Measurements from ENCODE around the gene APP.

APP gene

DNA sequence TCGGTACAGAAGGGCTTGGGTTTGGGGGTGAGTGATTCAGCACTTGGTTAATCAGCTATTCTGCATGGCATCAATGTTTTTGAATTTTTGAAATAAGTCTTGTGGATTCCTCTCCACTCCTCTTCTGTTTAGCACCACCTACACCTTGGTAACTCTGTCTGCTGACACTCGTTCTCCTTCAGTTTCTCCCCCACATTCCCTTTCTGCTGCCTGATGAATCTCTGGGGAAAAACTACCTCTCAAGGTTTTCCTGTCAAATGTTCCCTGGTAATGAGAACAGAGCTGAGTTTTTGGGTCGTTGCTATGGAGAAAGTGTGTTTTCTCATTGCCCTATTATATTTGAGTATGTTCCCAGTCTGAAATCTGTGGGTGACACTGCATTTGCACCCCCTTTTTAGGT is 327.6 kb downstream of the APP start:
- Histone ChIP-seq H3K9me2 (replicated peaks; ENCODE audit: control insufficient read depth, low read length) (no peaks in the 10 kb centered on the region), H3K9me3 (ENCODE audit: control insufficient read depth, insufficient read depth, low read length) (peaks cover 5% of the 10 kb centered on the region; the same call in 1 of the 2 replicates), H3K4me2 (ENCODE audit: low read length) (no peak overlapping the region), H4K20me1 (ENCODE audit: control insufficient read depth, insufficient read depth, low read depth, low read length) (no peaks in the 10 kb centered on the region), H3F3A (ENCODE audit: control insufficient read depth, insufficient read depth) (no peaks in the 10 kb centered on the region), H3K79me2 (ENCODE audit: control insufficient read depth, low read length) (no peaks in the 10 kb centered on the region), H3K27ac (ENCODE audit: low read depth, low read length) (no peak overlapping the region), H3K36me3 (ENCODE audit: control insufficient read depth, low read length) (no peaks in the 10 kb centered on the region), H3K4me1 (ENCODE audit: control insufficient read depth, low read length) (no peaks in the 10 kb centered on the region), H3K4me3 (ENCODE audit: low read length) (no peak overlapping the region), H3K27me3 (ENCODE audit: control insufficient read depth, low read length) (no peaks in the 10 kb centered on the region)
- TF ChIP-seq EZH2phosphoT487 (IDR thresholded peaks at IDR 0.05; ENCODE audit: borderline replicate concordance, low read length) = no peak
- TF ChIP-seq, protein P1, sequence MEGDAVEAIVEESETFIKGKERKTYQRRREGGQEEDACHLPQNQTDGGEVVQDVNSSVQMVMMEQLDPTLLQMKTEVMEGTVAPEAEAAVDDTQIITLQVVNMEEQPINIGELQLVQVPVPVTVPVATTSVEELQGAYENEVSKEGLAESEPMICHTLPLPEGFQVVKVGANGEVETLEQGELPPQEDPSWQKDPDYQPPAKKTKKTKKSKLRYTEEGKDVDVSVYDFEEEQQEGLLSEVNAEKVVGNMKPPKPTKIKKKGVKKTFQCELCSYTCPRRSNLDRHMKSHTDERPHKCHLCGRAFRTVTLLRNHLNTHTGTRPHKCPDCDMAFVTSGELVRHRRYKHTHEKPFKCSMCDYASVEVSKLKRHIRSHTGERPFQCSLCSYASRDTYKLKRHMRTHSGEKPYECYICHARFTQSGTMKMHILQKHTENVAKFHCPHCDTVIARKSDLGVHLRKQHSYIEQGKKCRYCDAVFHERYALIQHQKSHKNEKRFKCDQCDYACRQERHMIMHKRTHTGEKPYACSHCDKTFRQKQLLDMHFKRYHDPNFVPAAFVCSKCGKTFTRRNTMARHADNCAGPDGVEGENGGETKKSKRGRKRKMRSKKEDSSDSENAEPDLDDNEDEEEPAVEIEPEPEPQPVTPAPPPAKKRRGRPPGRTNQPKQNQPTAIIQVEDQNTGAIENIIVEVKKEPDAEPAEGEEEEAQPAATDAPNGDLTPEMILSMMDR (IDR thresholded peaks at IDR 0.05; ENCODE audit: low read depth, low read length, poor library complexity, severe bottlenecking) = no peak

DNA sequence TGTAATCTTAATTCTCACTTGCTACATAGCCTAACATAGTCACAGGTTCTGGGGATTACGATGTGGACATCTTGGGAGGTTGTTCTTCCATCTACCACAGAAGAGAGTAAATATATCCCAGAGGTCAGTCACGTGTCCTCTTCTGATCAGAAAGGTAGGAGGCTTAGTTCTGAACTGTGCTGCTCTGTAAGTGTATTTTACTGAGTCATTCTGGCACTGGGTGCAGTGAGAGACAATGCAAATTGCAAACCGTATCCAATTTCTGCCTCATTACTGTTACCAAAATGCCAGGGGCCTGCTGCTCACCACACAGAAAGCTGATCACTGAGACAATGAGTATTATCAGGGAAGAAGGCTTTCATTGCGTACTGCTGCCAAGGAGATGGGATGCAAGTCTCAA is 331.8 kb downstream of the APP start:
- Histone ChIP-seq H3K27ac (ENCODE audit: low read depth, low read length) (no peak overlapping the region), H3K36me3 (ENCODE audit: control insufficient read depth, low read length) (no peaks in the 10 kb centered on the region), H3K9me3 (ENCODE audit: control insufficient read depth, insufficient read depth, low read length) (peaks cover 5% of the 10 kb centered on the region; the same call in 1 of the 2 replicates), H3K4me3 (ENCODE audit: low read length) (no peak overlapping the region), H3K9me2 (replicated peaks; ENCODE audit: control insufficient read depth, low read length) (no peaks in the 10 kb centered on the region), H3F3A (ENCODE audit: control insufficient read depth, insufficient read depth) (no peaks in the 10 kb centered on the region), H3K79me2 (ENCODE audit: control insufficient read depth, low read length) (no peaks in the 10 kb centered on the region), H4K20me1 (ENCODE audit: control insufficient read depth, insufficient read depth, low read depth, low read length) (no peaks in the 10 kb centered on the region), H3K4me2 (ENCODE audit: low read length) (no peak overlapping the region), H3K4me1 (ENCODE audit: control insufficient read depth, low read length) (no peaks in the 10 kb centered on the region), H3K27me3 (ENCODE audit: control insufficient read depth, low read length) (no peaks in the 10 kb centered on the region)
- TF ChIP-seq EZH2phosphoT487 (IDR thresholded peaks at IDR 0.05; ENCODE audit: borderline replicate concordance, low read length) = no peak
- TF ChIP-seq, protein P1 (IDR thresholded peaks at IDR 0.05; ENCODE audit: low read depth, low read length, poor library complexity, severe bottlenecking) = no peak

DNA sequence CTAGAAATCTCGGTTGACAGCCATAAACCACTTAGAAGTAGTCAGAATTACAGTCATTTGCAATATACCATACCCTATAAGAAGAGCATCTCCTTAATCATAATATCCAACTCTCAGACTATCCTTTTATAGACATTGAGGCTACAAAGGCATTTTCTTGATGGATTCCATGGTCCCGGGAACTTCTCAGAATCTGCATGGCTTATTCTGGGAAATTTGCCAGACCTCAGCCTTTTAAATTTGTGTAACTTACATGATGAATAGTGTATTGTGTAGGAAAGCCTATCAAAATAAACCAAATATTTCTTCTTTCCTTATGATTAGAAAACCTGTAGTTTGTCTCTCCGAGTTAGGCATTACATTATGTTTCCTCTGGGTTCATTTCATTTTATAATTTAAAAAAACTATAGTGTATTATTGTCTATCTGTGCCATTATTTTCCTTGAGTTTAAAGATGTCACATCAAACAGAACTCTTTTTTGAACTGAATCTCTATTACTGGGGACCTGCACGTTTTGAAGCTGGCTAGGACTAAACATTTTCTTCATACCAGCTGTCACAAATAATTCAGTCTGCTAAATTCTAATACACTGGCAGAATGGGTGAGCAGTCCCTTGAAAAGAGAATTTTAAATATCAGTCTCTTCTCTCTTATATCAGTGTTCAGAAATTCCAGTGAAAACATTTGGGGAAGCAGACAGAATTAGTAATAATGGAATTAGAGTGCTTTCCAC is 332.9 kb downstream of the APP start:
- Histone ChIP-seq H3K9me3 (ENCODE audit: control insufficient read depth, insufficient read depth, low read length) (peaks cover 5% of the 10 kb centered on the region; the same call in 1 of the 2 replicates), H3K36me3 (ENCODE audit: control insufficient read depth, low read length) (no peaks in the 10 kb centered on the region), H3K4me1 (ENCODE audit: control insufficient read depth, low read length) (no peaks in the 10 kb centered on the region), H3K4me2 (ENCODE audit: low read length) (no peak overlapping the region), H3K4me3 (ENCODE audit: low read length) (no peak overlapping the region), H3K79me2 (ENCODE audit: control insufficient read depth, low read length) (no peaks in the 10 kb centered on the region), H4K20me1 (ENCODE audit: control insufficient read depth, insufficient read depth, low read depth, low read length) (no peaks in the 10 kb centered on the region), H3K27me3 (ENCODE audit: control insufficient read depth, low read length) (no peaks in the 10 kb centered on the region), H3K27ac (ENCODE audit: low read depth, low read length) (no peak overlapping the region), H3F3A (ENCODE audit: control insufficient read depth, insufficient read depth) (no peaks in the 10 kb centered on the region), H3K9me2 (replicated peaks; ENCODE audit: control insufficient read depth, low read length) (no peaks in the 10 kb centered on the region)
- TF ChIP-seq, protein P1 (IDR thresholded peaks at IDR 0.05; ENCODE audit: low read depth, low read length, poor library complexity, severe bottlenecking) = no peak

Measured in DOHH2 (cell line).